Measurements from ENCODE around the gene TELO2. TPM values are rescaled to one million over a fixed set of nuclear protein-coding genes. Genes with fewer than 3 reads are reported as not detected.

The TELO2 gene
- polyA plus RNA-seq, 3 donors = 7.3 to 58.1 (median 11.4) TPM

DNA sequence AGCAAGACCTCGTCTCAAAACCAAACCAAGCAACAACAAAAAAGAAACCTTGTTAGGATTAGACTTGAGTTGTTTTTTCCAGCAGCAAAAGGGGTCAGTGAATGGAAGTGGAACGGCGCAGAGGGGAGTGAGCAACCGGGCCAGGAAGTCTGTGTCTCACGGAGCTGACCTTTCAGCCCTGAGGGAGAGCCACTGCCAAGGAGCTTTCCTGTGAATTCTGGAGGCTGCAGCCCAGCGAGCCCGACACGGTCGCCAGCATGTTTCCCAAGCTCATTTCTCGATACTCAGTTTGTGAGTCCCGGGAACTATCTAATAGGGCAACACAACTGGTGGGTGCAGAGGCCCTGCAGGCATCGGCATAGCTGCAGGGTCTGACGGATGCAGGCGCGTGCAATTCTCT is 19.6 kb downstream of the TELO2 start:
- H3K36me3 Mint-ChIP-seq = peaks cover 13 to 35% of the 10 kb centered on the region in 2 donors
- no peaks in the 10 kb centered on the region for H3K4me1 ChIP-seq (ENCODE audit: control insufficient read depth in 1 of 2, insufficient read depth in 2 of 2, low read length in 2 of 2)
- no peak overlapping the region for H3K4me3 Mint-ChIP-seq
- no peaks in the 10 kb centered on the region for H4K20me1 ChIP-seq (ENCODE audit: insufficient read depth, low read length)
- peaks cover 8 to 28% (median 19%) of the 10 kb centered on the region in 7 donors for H3K9me3 Mint-ChIP-seq
- no peaks in the 10 kb centered on the region for H3K79me2 ChIP-seq (ENCODE audit: insufficient read depth, low read length)
- intact Hi-C loops (cut with micrococcal nuclease) = no loop called here
- no peak overlapping the region for H3K4me2 ChIP-seq (replicated peaks; ENCODE audit: extremely low read depth, low read length, poor library complexity, severe bottlenecking)
- no peak overlapping the region for H3K27ac ChIP-seq (ENCODE audit: low read depth in 1 of 2, low read length in 2 of 2)
- no peaks in the 10 kb centered on the region for H3K27me3 ChIP-seq (ENCODE audit: control insufficient read depth in 2 of 2, insufficient read depth in 2 of 2, low read length in 2 of 2)
- H3K4me1 Mint-ChIP-seq = no peaks in the 10 kb centered on the region
- H3K27ac Mint-ChIP-seq = peak overlapping the region in 1 of 7 donors; percentile 69
- peaks cover 0 to 17% of the 10 kb centered on the region in 2 donors for H3K9me3 ChIP-seq (replicated peaks in 1 of 2; ENCODE audit: control insufficient read depth in 1 of 2, insufficient read depth in 1 of 2, low read length in 2 of 2)
- H3K27me3 Mint-ChIP-seq (ENCODE audit: low read depth in 3 of 3) = peaks cover 0 to 3% (median 0%) of the 10 kb centered on the region in 3 donors
- H3K9ac ChIP-seq (ENCODE audit: insufficient read depth, low read length, poor library complexity, severe bottlenecking) = no peak overlapping the region
- no peak for DNase-seq
- TF ChIP-seq, protein P1, sequence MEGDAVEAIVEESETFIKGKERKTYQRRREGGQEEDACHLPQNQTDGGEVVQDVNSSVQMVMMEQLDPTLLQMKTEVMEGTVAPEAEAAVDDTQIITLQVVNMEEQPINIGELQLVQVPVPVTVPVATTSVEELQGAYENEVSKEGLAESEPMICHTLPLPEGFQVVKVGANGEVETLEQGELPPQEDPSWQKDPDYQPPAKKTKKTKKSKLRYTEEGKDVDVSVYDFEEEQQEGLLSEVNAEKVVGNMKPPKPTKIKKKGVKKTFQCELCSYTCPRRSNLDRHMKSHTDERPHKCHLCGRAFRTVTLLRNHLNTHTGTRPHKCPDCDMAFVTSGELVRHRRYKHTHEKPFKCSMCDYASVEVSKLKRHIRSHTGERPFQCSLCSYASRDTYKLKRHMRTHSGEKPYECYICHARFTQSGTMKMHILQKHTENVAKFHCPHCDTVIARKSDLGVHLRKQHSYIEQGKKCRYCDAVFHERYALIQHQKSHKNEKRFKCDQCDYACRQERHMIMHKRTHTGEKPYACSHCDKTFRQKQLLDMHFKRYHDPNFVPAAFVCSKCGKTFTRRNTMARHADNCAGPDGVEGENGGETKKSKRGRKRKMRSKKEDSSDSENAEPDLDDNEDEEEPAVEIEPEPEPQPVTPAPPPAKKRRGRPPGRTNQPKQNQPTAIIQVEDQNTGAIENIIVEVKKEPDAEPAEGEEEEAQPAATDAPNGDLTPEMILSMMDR (IDR thresholded peaks at IDR 0.05) = no peak
- H2AFZ ChIP-seq (ENCODE audit: insufficient read depth, low read depth, low read length, poor library complexity, severe bottlenecking) = no peak overlapping the region
- no peak overlapping the region for H3K4me3 ChIP-seq (replicated peaks in 1 of 3; ENCODE audit: low read depth in 2 of 3, low read length in 3 of 3)
- peaks cover 19 to 32% of the 10 kb centered on the region in 2 donors for H3K36me3 ChIP-seq (replicated peaks in 1 of 2; ENCODE audit: control insufficient read depth in 1 of 2, insufficient read depth in 2 of 2, low read length in 2 of 2)
- 96% methylated on average over 14 of the region's 15 CpGs for WGBS (ENCODE audit: insufficient coverage)

DNA sequence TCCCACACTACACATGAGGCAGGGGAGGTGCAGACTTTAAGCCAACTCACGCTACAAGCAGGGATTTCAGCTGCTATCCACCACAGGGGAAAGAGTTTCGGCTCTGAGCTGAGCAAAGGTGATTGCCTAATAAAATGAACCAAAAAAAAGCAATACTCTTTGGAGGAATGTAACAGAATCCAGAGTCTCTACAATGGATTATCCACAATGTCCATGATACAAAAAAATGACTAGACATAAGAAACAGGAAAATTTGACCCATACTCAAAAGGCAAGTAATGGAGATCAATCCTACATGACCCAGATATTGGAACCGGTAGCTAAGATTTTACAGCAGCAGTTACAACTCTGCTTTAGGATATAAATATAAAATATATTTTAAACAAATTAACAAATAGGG is 21.3 kb downstream of the TELO2 start:
- H3K27ac Mint-ChIP-seq = no peak overlapping the region

More for the DNA sequence above, 21.3 kb downstream of the TELO2 start:
- no peak overlapping the region for H3K4me2 ChIP-seq (replicated peaks; ENCODE audit: extremely low read depth, low read length, poor library complexity, severe bottlenecking)
- no peak overlapping the region for H3K9ac ChIP-seq (ENCODE audit: insufficient read depth, low read length, poor library complexity, severe bottlenecking)
- H3K36me3 ChIP-seq (replicated peaks in 1 of 2; ENCODE audit: control insufficient read depth in 1 of 2, insufficient read depth in 2 of 2, low read length in 2 of 2) = peaks cover 14 to 20% of the 10 kb centered on the region in 2 donors
- TF ChIP-seq, protein P1 (IDR thresholded peaks at IDR 0.05) = no peak
- no peak overlapping the region for H3K27ac ChIP-seq (ENCODE audit: low read depth in 1 of 2, low read length in 2 of 2)
- intact Hi-C loops (cut with micrococcal nuclease) = no loop called here
- Mint-ChIP-seq H3K9me3 (peaks cover 8 to 28% (median 19%) of the 10 kb centered on the region in 7 donors), H3K4me3 (no peak overlapping the region), H3K36me3 (peaks cover 13 to 28% of the 10 kb centered on the region in 2 donors), H3K27me3 (ENCODE audit: low read depth in 3 of 3) (peaks cover 0 to 3% (median 2%) of the 10 kb centered on the region in 3 donors), H3K4me1 (no peaks in the 10 kb centered on the region)
- peaks cover 0 to 17% of the 10 kb centered on the region in 2 donors for H3K9me3 ChIP-seq (replicated peaks in 1 of 2; ENCODE audit: control insufficient read depth in 1 of 2, insufficient read depth in 1 of 2, low read length in 2 of 2)
- no peaks in the 10 kb centered on the region for H3K27me3 ChIP-seq (ENCODE audit: control insufficient read depth in 2 of 2, insufficient read depth in 2 of 2, low read length in 2 of 2)
- no peaks in the 10 kb centered on the region for H3K79me2 ChIP-seq (ENCODE audit: insufficient read depth, low read length)
- H3K4me1 ChIP-seq (ENCODE audit: control insufficient read depth in 1 of 2, insufficient read depth in 2 of 2, low read length in 2 of 2) = no peaks in the 10 kb centered on the region
- no peak overlapping the region for H2AFZ ChIP-seq (ENCODE audit: insufficient read depth, low read depth, low read length, poor library complexity, severe bottlenecking)
- DNase-seq = no peak
- WGBS (ENCODE audit: insufficient coverage) = no CpG with 5 or more reads among the region's 3 CpGs
- H4K20me1 ChIP-seq (ENCODE audit: insufficient read depth, low read length) = no peaks in the 10 kb centered on the region
- H3K4me3 ChIP-seq (replicated peaks in 1 of 3; ENCODE audit: low read depth in 2 of 3, low read length in 3 of 3) = no peak overlapping the region

All from CD14-positive monocyte (primary cell).